ENCODE data around the gene IL25.

The IL25 gene

GRCh38 chr14:23402296-23403138 is 29.9 kb downstream of the IL25 start (continued):
- TF ChIP-seq RARB (CRISPR knock-in tag; IDR thresholded peaks at IDR 0.05) (no peak), POU6F1 (CRISPR knock-in tag; IDR thresholded peaks at IDR 0.05; ENCODE audit: borderline replicate concordance, low read depth) (no peak), ESRRG (CRISPR knock-in tag; IDR thresholded peaks at IDR 0.05) (no peak)
- TF ChIP-seq, protein P1, sequence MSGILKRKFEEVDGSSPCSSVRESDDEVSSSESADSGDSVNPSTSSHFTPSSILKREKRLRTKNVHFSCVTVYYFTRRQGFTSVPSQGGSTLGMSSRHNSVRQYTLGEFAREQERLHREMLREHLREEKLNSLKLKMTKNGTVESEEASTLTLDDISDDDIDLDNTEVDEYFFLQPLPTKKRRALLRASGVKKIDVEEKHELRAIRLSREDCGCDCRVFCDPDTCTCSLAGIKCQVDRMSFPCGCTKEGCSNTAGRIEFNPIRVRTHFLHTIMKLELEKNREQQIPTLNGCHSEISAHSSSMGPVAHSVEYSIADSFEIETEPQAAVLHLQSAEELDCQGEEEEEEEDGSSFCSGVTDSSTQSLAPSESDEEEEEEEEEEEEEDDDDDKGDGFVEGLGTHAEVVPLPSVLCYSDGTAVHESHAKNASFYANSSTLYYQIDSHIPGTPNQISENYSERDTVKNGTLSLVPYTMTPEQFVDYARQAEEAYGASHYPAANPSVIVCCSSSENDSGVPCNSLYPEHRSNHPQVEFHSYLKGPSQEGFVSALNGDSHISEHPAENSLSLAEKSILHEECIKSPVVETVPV (CRISPR knock-in tag; IDR thresholded peaks at IDR 0.05): no peak
- TF ChIP-seq, protein P2, sequence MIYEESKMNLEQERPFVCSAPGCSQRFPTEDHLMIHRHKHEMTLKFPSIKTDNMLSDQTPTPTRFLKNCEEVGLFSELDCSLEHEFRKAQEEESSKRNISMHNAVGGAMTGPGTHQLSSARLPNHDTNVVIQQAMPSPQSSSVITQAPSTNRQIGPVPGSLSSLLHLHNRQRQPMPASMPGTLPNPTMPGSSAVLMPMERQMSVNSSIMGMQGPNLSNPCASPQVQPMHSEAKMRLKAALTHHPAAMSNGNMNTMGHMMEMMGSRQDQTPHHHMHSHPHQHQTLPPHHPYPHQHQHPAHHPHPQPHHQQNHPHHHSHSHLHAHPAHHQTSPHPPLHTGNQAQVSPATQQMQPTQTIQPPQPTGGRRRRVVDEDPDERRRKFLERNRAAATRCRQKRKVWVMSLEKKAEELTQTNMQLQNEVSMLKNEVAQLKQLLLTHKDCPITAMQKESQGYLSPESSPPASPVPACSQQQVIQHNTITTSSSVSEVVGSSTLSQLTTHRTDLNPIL (CRISPR knock-in tag; IDR thresholded peaks at IDR 0.05; ENCODE audit: low read depth): no peak

DNA sequence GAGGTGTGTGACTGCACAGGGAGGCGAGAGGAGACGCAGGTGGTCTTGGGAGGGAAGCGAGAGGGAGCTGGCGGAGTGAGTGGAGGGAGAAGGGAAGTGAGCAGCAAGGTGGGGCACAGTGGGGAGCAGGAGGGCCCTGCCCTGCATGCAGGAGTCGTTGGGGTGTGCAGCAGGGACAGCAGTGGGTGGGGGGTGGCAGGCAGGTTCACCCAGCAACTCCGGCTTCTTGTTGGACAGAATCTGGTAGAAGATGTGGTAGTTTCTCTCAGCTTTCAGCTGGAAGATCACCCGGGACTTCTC is 30.5 kb downstream of the IL25 start:
- no peak for ATAC-seq
- no peak for TF ChIP-seq ESRRG (CRISPR knock-in tag; IDR thresholded peaks at IDR 0.05)

DNA sequence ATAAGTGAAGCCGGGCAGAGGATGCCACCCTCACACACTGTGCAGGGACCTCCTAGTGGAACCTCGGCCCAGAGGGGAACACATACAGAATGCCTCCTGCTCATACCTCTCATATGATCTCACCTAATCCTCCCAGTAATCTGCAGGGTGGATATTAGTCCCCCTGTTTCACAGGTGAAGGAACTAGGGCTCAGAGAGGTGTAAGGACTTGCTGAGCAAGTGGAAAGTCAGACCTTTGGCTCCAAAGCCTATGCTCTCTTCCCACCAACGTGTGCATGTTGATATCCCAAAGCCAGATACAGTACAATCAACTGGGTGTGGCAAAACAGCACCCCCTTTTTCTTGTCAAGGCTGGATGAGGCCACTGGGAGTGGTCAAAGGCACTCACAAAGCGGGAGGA is 31.3 kb downstream of the IL25 start:
- TF ChIP-seq OSR1 (CRISPR knock-in tag; IDR thresholded peaks at IDR 0.05): no peak

DNA sequence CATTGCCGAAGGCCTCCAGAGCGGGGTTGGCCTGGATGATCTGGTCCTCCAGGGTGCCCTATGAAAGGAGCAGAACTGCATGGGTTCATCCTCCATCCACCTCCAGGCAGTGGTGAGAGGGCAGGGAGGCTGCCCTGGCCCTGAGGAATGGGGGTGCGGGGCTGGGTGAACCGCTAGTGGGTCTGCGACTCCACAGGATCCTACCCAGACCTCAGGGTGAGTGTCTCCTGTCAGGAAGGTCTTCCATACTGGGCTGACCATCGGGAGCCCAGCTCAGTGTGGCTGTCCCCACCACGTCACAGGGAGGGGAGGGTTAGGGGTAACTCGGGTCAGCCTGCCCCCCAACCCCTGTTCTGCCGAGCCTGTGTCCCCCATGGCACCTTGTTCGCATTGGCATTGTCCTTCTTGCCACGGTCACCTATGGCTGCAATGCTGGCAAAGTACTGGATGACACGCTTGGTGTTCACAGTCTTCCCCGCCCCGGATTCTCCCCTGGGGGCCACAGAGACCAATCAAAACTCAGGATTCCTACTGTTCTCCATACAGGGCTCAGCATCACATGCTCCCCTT is 31.8 kb downstream of the IL25 start:
- no peak for ATAC-seq
- TF ChIP-seq ZFP3 (CRISPR knock-in tag; IDR thresholded peaks at IDR 0.05): no peak
- TF ChIP-seq, protein P1 (CRISPR knock-in tag; IDR thresholded peaks at IDR 0.05): no peak
- no peak for TF ChIP-seq TSHZ2 (CRISPR knock-in tag; IDR thresholded peaks at IDR 0.05)
- no peak for TF ChIP-seq ESRRG (CRISPR knock-in tag; IDR thresholded peaks at IDR 0.05)

More for the DNA sequence above, 31.3 kb downstream of the IL25 start:
- ATAC-seq: no peak

GRCh38 chr14:23405096-23405495 is 32.5 kb downstream of the IL25 start:
- ATAC-seq: no peak
- TF ChIP-seq, protein P2 (CRISPR knock-in tag; IDR thresholded peaks at IDR 0.05; ENCODE audit: low read depth): no peak
- TF ChIP-seq ZC3H10 (CRISPR knock-in tag; IDR thresholded peaks at IDR 0.05): no peak
- TF ChIP-seq GLIS3 (CRISPR knock-in tag; IDR thresholded peaks at IDR 0.05): no peak
- no peak for TF ChIP-seq ESRRG (CRISPR knock-in tag; IDR thresholded peaks at IDR 0.05)
- TF ChIP-seq ZFP3 (CRISPR knock-in tag; IDR thresholded peaks at IDR 0.05): no peak
- TF ChIP-seq POU6F1 (CRISPR knock-in tag; IDR thresholded peaks at IDR 0.05; ENCODE audit: borderline replicate concordance, low read depth): no peak
- no peak for TF ChIP-seq ISL1 (CRISPR knock-in tag; IDR thresholded peaks at IDR 0.05)
- no peak for TF ChIP-seq BACH2 (CRISPR knock-in tag; IDR thresholded peaks at IDR 0.05; ENCODE audit: borderline replicate concordance)
- no peak for TF ChIP-seq TSHZ2 (CRISPR knock-in tag; IDR thresholded peaks at IDR 0.05)
- no peak for TF ChIP-seq SNAI2 (CRISPR knock-in tag; IDR thresholded peaks at IDR 0.05)
- no peak for TF ChIP-seq TOX (CRISPR knock-in tag; IDR thresholded peaks at IDR 0.05; ENCODE audit: borderline replicate concordance)
- no peak for TF ChIP-seq OSR1 (CRISPR knock-in tag; IDR thresholded peaks at IDR 0.05)
- TF ChIP-seq ARNTL (CRISPR knock-in tag; IDR thresholded peaks at IDR 0.05; ENCODE audit: borderline replicate concordance, low read depth): no peak
